HuH-7.5 (cell line): ENCODE results near the gene PIR.

ENCODE experiments used
- DNase-seq: peaks from one replicate; pipeline ENCODE4 v3.0.0; 2011; ENCODE audit warnings: low spot score

PIR gene

DNA sequence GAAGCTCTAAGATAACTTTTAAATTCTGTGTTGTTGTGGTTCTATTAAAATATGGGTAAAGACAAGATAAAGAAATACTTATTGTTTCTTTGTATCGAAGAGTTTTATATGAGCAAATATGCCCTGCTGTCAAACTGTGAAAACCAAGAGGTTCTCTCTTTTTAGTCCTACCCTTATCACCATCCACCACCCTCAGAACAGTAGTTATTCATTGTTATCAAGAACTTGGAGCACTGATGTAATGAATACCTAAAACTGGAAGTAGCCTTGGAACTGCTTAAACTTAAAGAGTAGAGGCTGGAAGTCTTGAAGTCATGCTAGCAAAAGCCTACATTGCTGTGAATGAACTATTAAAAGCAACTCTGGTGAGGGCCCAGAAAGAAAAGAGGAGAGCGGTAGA lies 9.2 kb downstream of the PIR start:
- no peak for DNase-seq

DNA sequence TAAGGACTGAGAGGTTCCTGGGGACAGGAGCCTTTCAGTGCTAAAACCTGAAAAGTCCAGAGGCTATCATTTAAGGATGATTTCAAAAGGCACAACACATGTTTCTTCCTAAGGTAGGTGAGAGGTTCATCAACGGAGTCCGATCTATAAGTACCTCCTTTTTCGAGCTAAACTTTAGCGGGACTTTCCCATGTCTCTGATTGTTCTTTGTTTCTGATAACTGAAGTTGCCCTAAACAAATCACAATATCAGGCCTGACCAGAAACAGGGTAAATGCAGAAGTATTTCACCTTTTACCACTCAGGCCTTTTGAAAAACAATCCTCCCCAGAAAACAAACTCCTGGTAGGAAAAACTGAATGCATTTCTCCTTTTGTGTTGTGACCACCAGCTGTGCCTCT lies 17.6 kb downstream of the PIR start:
- DNase-seq = no peak

DNA sequence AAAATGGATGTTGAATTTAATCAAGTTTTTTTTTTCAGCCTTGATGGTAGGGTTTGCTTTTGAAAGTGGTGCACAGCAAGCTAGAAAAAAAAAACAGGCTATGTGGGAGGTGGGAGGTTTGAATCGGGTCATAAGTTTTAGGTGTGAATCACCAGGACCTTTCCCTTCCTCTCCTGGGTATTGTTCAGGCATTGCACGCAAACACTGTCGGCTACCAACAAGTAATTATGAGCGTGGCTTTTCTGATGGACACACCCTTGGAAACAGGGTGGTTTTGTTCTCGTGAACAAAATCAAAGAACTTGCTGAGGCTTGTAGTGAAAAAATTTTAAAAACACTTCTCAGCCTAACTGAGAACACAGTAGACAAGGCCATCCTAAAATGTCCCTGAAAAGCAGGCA lies 18.1 kb downstream of the PIR start:
- no peak for DNase-seq

DNA sequence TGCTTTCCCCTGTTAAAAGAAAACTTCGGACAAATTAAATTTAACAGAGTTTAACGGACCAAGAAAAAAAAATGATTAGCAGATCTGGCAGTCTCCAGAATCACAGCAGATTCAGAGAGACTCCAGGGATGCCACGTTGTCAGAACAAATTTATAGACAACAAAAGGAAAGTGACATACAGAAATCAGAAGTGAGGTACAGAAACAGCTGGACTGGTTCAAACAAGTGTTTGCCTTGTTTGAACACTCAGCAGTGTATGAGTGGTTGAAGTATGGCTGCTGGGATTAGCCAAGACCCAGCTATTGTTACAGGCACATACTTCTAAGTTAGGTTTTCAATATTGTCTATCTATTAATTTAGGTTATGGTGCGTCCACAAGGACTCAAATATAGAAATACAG lies 19.1 kb downstream of the PIR start:
- DNase-seq = no peak

DNA sequence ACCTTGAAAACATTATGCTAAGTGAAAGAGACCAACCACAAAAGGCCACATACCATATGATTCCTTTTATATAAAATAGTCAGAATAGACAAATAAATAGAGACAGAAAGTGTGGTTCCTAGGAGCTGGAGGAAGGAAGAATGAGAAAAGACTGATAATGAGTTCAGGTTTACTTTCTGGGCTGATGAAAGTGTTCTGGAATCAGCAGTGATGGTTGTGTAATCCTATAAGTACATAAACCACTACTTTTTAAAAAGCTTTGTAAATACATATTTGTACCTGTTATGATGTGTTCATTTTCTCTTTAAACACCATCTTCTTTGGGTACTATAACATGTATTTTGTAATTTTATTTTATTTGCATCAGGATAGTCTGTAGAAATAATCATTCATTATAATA lies 20.6 kb downstream of the PIR start:
- DNase-seq = no peak

DNA sequence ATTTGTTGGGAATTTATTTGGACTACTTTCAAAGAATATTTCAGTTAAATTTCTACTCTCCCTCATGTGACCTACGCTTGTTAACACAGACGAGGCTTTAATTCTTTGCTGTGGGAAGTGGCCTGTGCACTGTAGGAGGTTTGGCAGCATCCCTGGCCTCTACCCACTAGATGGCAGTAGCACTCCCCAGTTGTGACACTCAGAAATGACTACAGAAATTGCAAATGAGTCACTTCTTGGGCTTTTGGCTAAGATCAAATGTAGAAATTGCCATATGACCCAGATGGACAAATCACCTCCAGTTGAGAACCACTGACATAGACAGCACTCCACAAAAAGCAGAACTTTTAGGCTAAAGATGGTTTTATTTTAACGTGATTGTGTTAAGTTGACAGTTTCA lies 22.1 kb downstream of the PIR start:
- DNase-seq = no peak

DNA sequence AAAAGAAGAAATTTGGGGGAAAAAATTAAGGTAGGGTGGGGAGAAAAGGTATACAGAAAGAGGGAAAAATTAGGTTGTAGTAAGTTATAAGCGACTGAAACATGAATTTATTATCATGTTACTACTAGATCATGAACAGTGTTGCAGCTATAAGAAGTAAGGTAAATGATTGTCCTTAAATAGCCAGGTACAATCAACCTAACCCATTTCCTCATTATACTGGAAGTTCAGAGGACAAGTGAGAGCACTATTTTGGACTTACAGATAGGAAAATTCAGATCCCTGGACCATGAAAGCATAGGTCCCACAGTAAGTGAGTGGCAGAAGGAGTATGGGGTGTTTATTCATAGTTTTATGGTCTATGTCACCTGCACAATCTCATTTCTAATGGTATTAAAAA lies 23.5 kb downstream of the PIR start:
- no peak for DNase-seq

DNA sequence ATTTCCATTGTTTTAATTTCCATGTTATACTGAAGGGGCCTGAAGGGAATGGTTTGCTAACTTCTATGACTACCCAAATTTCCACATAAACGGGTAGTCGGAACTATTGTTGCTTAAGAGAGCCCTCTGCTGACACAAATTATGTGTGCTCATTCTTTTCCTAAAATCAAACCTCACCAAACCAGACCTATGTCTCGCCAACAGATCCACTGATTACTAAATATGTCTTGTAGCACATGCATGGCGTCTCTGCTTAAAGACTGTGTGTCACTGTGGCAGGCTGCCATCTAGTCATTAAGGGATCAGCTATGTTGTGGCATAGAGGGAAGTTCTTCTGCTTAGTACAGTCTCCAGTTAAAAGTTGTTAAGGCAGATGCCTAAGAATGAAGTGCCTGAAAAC lies 25.1 kb downstream of the PIR start:
- DNase-seq = no peak

DNA sequence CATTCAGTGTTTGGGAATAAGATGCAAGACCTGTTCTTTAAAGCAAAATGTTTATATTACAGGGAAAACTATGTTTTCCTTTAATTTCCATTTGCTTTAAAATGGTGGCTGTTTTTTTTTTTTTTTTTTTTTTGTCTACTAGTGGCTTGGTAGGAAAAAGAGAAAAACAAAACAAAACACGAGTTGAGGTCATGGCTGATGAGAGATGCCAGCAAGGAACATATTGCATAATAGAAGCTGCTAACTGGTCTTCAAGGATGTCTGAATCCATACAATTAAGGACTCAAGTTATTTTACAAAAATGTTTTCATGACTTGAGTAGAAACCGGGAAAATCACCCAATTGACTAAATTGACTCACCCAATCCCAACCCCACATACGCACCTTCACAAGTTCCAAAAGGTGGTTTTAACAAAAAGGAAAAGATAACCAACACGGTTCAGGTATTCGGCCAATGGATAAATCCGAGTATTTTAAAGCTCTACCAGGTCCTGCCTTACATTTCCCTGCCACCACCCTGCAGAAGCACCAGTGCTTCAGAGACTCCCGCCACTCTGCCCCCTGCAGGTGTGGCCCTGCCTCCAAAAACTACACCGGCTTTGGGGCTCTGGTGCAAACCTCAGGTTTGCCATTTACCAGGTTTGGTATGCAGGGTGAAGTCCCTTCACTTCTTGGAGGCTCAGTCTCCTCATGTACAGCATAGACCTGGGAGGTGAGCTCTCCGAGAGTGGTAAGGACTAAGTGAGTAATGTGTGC lies 27.1 kb downstream of the PIR start:
- no peak for DNase-seq

DNA sequence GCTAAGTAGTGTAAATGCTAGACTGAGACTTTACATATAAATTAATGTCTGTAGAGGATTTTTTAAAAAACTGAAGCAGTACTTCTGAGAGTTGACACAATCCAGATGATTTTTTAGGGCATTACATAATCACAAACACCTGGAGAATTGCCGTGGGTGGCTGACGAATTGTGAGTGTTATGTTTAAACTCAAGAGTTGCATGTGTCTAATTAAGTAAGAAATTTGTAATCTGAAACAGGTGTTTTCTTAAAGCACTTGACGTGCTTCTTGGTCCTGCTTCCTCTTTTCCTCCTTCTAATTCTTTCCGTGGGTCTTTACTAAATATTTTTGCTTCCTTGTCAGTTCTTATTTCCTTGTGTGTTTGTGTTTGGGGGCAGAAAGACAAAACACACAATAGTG lies 27.8 kb downstream of the PIR start:
- no peak for DNase-seq

DNA sequence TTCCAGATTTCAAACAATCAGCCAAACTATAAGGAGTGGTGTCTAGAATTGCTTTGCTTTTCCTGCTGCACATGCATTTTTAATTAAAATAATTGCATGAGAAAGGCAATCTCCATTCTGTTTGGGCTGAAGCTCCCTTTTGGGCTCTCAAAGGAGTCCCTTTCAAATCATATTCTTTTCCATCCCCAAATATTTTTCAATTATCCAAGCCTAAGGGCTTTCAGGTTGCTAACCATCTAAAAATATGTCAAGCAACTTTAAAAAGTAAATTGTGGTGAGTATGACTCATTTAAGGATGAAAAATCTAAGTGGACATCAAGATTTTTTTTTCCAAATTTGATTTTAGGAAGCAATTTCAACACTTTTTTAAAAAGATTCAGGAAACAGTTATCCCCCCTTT lies 28.4 kb downstream of the PIR start:
- DNase-seq = no peak

DNA sequence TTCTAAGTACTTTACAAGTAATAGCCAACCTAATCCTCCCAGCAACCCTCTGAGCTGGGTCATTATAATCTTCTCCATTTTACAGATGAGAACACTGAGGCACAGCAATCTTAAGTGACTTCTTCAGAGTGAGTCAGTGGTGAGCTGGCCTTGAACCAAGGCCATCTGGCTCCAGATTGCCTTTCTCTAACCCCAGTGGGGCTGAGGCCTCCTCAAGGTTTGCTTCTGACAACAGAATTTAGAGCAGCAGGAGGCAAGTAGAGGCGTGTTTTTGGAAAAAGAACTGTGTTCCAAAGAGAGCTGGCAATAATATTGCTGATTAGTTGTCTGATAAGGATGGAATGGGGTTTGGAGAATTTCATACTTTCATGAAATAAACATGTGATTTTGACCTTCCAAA lies 41.2 kb downstream of the PIR start:
- no peak for DNase-seq

DNA sequence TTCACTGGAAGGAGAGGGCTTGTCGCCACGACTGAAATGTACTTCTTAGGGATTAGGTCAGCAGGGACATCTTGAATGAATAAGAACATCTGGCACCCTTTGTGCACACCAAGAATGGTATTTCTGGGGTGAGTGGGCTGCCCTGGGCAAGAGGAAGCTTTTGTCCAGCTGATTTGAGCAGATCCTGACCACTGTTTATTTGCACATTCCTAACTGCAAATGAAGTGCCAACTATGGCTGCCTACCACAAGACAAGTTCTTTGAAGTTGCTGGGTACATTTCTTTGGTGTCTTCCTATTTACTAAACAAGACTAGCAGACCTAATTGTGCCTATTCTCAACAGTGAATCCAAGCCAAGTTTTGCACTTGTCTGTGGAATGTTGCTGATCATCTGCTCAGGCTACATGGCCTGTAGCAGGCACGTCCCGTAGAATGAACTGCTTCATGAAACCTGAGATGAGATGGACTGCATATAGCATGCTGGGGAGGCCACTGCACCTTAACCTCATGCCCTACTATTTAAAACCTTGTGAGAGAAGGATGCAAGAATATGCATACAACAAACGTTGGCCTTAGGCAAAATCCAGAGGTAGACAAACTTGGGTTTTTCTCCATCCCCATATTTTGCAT lies 45.0 kb downstream of the PIR start:
- DNase-seq = no peak

DNA sequence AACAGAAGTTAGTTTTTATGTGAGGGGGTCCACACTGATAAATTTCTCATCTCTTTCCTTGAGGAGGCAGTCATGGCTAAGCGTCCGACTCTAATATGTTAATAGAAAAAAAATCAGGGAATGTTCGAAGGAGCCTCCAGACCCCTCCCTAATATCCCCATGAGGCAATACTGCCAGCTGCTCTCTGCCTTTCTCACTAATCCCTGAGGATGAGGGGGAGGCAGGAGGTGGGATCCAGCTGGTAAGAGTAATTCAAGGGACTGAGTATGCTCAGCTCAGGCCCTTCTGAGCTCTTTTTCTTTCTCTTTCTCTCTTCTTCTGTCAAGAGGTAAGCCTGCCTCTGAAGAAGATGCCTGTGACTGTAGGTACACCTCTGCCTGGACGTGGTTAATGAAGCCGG lies 51.7 kb downstream of the PIR start:
- no peak for DNase-seq

DNA sequence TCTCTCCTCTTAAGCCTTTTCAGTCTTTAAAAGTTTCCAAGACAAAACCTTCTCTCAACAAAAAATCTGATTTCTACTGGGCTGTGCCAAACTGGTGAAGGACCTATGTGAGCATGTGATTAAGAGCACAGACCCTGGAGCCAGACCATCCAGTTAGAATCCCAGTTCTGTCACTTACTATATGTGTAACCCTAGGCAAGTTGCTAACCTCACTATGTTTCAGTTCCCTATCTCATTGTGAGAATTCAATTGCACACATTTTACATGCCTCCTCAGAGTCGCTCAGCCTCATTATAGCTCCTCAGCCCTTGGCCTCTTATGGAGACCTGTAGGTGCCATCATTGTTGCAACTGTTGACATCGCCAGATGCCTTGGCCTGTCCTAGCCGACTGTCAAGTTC lies 54.8 kb downstream of the PIR start:
- no peak for DNase-seq

DNA sequence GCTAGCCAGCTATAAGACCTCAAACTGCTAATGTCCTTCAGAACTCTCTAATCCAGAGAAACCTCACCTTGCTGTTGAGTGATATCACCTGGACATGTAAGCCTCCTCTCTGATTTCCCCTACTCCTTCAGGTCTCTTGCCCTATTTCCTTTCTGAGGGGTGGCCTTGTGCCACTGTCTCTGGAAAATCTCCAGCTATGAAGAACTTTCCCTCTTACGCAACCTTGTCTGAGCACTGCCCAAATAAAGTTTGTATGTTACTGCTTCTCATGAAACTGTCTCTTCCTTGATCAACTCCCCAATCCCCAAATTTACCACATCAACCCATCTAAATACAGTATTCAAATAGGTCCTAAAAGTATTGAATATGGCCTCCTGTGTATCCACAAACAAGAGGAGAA lies 55.4 kb downstream of the PIR start:
- DNase-seq = no peak

DNA sequence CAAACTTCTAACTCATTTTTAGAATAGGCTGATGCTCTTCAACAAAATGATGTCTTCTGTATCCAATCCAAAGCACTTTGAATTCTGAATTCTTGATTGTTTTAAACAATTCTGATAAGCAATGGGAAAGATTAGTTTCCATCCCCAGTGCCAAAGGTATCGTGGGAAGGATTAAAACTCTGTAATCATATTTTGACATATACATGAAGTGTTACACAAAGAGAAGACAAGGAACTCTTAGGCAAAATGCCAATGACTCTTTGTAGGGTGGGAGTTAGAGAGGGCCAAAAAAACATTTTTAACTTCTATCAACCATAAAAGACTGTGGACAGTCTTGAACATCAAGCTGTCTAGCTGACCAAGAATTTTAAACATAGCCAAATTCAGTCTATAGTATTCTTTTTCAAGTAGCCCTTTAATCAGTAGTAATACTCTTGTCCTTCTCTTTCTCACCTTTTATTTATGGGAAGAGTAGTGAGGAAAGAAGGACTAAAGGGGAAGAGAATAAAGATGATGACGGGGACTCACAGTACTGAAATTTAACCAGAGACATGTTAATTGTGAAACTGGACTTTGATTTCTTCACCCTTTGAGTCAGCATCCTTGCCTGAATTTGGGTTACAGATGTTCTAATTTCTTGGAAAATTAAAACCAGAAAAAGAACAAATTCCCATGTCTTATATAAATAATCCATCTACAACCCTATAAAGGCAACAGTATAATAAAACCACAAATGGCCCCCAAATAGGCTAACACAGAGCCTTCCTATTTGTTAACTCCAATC lies 57.1 kb downstream of the PIR start:
- DNase-seq = no peak

DNA sequence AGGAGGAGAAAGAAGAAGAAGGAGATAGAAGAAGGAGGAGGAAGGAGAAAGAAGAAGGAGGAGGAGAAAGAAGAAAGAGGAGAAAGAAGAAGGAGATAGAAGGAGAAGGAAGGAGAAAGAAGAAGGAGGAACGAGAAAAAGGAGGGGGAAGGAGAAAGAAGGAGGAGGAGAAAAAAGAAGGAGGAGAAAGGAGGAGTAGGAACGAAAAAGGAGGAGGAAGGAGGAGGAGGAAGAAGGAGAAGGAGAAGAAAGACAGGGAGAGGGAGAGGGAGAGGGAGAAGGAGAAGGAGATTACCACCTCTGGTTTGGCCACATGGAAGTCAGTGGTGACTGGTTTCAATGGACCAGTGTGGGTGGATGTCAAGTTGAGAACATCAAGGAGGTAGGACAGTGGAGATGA lies 58.9 kb downstream of the PIR start:
- no peak for DNase-seq

DNA sequence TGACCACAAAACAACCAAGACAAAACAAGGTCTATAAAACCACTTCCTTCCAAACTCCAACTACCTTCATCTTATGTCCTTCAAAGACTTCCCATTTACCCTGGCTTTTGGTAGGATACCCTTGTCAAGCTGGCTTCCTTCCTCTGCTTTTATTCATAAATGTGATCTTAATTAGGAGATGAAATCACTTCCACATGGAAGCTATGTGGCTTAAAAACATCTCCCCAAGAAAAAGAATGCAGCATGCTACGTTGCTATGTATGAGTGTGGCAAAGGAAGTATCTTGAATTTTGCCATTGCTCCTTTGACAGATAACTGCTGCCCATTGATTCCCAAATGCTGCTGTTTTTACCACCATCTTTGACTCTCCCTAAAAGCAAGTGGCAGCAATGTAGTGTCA lies 62.5 kb downstream of the PIR start:
- DNase-seq = no peak

DNA sequence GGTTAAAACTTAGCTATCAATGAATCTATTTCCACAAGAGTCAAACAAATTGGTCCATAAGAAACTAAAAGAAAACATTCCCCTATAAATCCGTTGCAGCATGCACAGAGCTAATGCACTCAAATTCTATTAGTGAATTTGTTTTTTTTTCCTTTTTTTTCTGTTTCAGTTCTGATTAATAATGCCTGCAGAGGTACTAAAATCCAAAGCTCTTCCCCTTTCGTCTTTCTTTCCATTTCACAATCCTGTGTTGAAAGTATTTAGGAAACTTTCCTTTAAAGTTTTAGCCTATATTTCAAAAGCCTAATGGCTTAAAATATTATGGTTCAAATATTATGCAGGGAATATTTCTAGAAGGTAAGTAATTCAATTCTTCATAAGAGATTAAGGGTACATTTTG lies 63.1 kb downstream of the PIR start:
- no peak for DNase-seq

DNA sequence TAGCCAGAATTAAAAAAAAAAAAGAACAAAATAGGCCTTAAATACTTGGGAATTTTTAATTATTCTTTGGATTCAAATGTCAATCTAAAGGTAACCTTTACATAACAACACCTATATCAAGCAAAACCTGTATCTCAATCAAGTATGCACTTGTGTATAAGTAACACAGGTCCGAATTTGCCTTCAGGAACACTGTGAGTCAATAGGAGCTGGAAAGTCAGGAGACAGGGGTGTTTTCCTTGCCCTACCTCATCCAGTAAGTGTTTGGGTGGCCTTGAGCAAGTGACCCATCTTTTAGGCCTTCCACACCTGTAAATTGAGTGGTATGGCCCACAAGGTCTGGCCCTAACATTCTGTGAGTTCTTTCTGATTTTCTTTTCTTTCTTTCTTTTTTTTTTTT lies 68.1 kb downstream of the PIR start:
- no peak for DNase-seq

DNA sequence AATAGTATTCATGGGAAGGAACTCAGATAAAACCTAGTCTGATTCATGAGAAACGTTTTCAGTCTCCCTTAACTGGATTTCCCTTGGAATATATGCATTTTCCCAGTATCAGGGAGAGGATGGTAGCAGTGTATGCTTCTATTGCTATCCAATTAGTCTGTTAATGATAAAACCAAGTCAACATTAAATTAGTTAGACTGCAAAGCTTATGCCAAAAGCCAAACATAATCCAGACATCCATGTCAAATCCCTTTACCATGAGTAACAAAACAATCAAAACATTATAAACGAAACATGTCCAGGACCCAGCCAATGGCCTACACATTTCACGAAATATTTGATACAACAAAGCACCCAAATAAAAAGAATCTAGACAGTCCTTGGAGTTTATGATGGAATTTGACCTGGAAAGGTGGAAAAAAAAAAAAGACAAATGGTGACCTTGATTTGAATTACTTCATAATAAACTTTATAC lies 74.4 kb downstream of the PIR start:
- DNase-seq = no peak

DNA sequence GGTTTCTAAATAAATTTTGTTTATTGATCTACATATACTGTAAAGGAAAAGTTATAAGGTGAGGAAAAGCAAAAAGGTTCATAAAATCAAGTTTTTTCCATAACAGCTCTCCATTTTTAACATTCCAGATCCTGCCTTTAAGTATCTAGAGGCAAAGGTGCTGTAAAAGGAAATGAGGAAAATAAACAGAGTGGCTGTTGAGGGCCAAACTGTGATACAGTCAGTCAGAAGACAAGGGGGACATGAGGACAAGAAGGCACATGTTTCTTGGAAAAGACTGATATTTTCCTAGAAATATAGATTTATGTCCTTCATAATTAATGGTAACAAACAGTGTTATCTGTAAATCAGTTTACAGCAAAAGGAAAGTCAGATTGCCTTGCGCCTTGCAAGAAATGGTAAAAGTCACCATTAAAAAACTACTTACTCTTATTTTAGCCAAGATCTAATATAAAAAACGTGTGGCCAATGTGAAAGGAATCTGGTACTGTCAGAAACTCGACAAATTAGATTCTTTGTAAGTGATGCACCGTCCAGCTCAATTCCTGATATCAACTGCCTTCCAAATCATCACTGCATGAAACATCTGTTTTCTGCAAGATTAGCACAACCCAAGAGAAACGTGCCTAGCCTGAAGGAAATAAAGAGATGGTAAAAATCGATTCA lies 75.0 kb downstream of the PIR start:
- DNase-seq = no peak
